Jurkat, Clone E6-1 (cell line): ENCODE measurements around the gene OGA.

Source experiments
- DNase-seq: peaks from one replicate; pipeline ENCODE4 v3.0.0-alpha.2; 2011; ENCODE audit warnings: low read depth, low spot score
- H3K4me3 ChIP-seq: 2 replicates; pipeline ENCODE4 v1.5.1; 2011; ENCODE audit warnings: mild to moderate bottlenecking, low read length, control low read depth, moderate library complexity

The OGA gene

GRCh38 chr10:101839002-101839401, 20.8 kb upstream of the OGA start:
- H3K4me3 ChIP-seq, result peak overlapping the region; percentile 60
- no peak for DNase-seq

GRCh38 chr10:101838416-101838970, 20.2 kb upstream of the OGA start:
- no peak overlapping the region for H3K4me3 ChIP-seq
- no peak for DNase-seq

- DNase-seq, result no peak
- H3K4me3 ChIP-seq, result no peak overlapping the region
These were observed 19.5 kb upstream of the OGA start for GRCh38 chr10:101837748-101838147.

- DNase-seq, result no peak
These were observed 17.1 kb upstream of the OGA start for GRCh38 chr10:101835362-101835761.

GRCh38 chr10:101834341-101834740, 16.1 kb upstream of the OGA start:
- DNase-seq, result peak; percentile 53
- H3K4me3 ChIP-seq, result peak overlapping the region; percentile 23

More at GRCh38 chr10:101835362-101835761, 17.1 kb upstream of the OGA start:
- no peak overlapping the region for H3K4me3 ChIP-seq

- no peak for DNase-seq
- no peak overlapping the region for H3K4me3 ChIP-seq
These were observed 15.2 kb upstream of the OGA start for GRCh38 chr10:101833466-101833865.

GRCh38 chr10:101832325-101832771, 14.1 kb upstream of the OGA start:
- no peak for DNase-seq
- H3K4me3 ChIP-seq, result no peak overlapping the region

GRCh38 chr10:101831169-101831811, 13.0 kb upstream of the OGA start:
- H3K4me3 ChIP-seq, result peak overlapping the region; percentile 60
- no peak for DNase-seq

GRCh38 chr10:101830322-101831168, 12.3 kb upstream of the OGA start:
- DNase-seq, result peak; percentile 87
- peak overlapping the region; percentile 60 for H3K4me3 ChIP-seq

GRCh38 chr10:101829561-101830315, 11.5 kb upstream of the OGA start:
- peak; percentile 53 for DNase-seq
- peak overlapping the region; percentile 60 for H3K4me3 ChIP-seq

- H3K4me3 ChIP-seq, result no peak overlapping the region
- DNase-seq, result no peak
These were observed 10.7 kb upstream of the OGA start for GRCh38 chr10:101828766-101829551.

- no peak overlapping the region for H3K4me3 ChIP-seq
- no peak for DNase-seq
These were observed 9.8 kb upstream of the OGA start for GRCh38 chr10:101827919-101828600.

GRCh38 chr10:101826852-101827434, 8.7 kb upstream of the OGA start:
- no peak overlapping the region for H3K4me3 ChIP-seq
- no peak for DNase-seq

- H3K4me3 ChIP-seq, result no peak overlapping the region
- DNase-seq, result no peak
These were observed 6.5 kb upstream of the OGA start for GRCh38 chr10:101824736-101825135.

GRCh38 chr10:101818872-101819633, 809 bp upstream of the OGA start:
- peak overlapping the region; percentile 73 for H3K4me3 ChIP-seq
- DNase-seq, result no peak

GRCh38 chr10:101817337-101818118, 716 bp downstream of the OGA start:
- DNase-seq, result no peak

More at GRCh38 chr10:101817337-101818118, 716 bp downstream of the OGA start:
- peak overlapping the region; percentile 73 for H3K4me3 ChIP-seq
